ENCODE measurements around the gene SDS.

Gene SDS, protein sequence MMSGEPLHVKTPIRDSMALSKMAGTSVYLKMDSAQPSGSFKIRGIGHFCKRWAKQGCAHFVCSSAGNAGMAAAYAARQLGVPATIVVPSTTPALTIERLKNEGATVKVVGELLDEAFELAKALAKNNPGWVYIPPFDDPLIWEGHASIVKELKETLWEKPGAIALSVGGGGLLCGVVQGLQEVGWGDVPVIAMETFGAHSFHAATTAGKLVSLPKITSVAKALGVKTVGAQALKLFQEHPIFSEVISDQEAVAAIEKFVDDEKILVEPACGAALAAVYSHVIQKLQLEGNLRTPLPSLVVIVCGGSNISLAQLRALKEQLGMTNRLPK

DNA sequence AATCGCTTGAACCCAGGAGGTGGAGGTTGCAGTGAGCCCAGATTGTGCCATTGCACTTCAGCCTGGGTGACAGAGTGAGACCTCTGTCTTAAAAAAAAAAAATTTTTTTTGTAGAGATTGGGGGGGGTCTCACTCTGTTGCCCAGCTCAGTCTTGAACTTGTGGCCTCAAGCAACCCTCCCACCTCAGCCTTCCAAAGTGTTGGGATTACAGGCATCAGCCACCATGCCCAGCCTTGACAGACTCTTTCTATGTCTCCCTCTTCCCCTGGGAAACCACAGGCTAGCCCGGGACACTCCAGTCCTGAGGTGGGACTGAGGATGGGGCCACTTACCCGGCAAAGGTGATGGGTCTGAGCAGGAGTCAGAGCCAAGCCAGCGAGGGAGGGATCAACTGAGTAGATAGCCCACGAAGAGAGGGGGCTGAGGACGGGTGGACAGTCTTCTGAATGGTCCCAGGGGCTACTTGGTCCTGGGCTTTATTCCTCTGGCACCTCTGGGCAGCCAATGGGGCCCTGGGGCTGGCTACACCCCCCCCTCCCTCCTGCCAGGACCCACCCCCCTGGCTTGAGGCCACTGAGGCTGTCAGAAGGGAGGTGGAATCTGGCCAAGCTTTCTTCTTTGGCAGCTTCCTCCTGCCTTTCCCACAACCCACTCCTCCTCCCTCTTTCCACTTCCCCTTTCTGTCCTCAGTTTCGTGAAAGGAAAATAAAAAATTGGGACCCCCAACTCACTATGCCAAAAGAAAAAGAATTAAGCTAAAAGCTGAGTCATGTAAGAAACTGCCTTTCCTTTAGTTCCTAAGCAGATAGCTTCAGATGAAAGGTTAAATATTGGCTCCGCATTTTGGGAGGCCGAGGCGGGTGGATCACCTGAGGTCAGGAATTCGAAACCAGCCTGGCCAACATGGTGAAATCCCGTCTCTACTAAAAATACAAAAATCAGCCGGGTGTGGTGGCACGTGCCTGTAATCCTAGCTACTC, at the start of gene SDS:
Gene SDS, minus strand, starts transcription at position 453 of the 981 bp plus-strand sequence. CDS start 4,179 bp downstream, outside the sequence.
- Histone ChIP-seq H3K27me3 (ENCODE audit: control insufficient read depth in 2 of 2, insufficient read depth in 2 of 2, low read length in 2 of 2) (peaks cover 0 to 2% of the 10 kb centered on the region in 2 donors), H3K4me1 (ENCODE audit: control insufficient read depth in 2 of 2, insufficient read depth in 2 of 2, low read length in 2 of 2) (no peaks in the 10 kb centered on the region), H3K9ac (ENCODE audit: low read depth in 1 of 2, low read length in 2 of 2) (no peak within 1 kb of the TSS), H3K9me3 (ENCODE audit: control insufficient read depth in 2 of 2, low read length in 2 of 2) (no peaks in the 10 kb centered on the region), H3K36me3 (ENCODE audit: control insufficient read depth in 2 of 2, insufficient read depth in 2 of 2, low read length in 2 of 2) (no peaks in the 10 kb centered on the region), H3K4me3 (ENCODE audit: low read length in 2 of 2) (no peak within 1 kb of the TSS), H3K27ac (ENCODE audit: low read depth in 2 of 2, low read length in 2 of 2) (no peak within 1 kb of the TSS)

DNA sequence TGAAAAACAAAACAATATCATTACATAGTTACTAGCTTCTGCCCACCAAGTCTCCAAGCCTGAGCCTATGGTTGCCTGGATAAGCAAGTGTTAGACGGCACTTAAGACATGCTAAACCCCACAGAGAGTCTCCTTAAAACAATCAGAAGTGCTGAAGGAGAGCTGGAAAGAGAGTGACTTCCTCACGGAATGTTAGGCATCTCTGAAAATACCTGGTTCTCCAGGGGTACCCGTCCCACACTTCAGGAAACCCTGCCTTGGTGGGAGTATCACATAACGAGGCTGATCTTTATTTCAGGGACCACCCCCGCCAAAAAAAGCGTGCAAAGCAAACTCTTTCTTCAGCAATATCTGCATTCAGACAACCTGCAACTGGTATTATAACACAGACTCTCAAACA, 49.6 kb upstream of the SDS start:
- Histone ChIP-seq H3K4me3 (ENCODE audit: low read length in 2 of 2) (no peak overlapping the region), H3K27me3 (ENCODE audit: control insufficient read depth in 2 of 2, insufficient read depth in 2 of 2, low read length in 2 of 2) (peaks cover 3 to 4% of the 10 kb centered on the region in 2 donors), H3K9ac (ENCODE audit: low read depth in 1 of 2, low read length in 2 of 2) (no peak overlapping the region), H3K36me3 (ENCODE audit: control insufficient read depth in 2 of 2, insufficient read depth in 2 of 2, low read length in 2 of 2) (no peaks in the 10 kb centered on the region), H3K27ac (ENCODE audit: low read depth in 2 of 2, low read length in 2 of 2) (no peak overlapping the region), H3K9me3 (ENCODE audit: control insufficient read depth in 2 of 2, low read length in 2 of 2) (no peaks in the 10 kb centered on the region), H3K4me1 (ENCODE audit: control insufficient read depth in 2 of 2, insufficient read depth in 2 of 2, low read length in 2 of 2) (no peaks in the 10 kb centered on the region)

DNA sequence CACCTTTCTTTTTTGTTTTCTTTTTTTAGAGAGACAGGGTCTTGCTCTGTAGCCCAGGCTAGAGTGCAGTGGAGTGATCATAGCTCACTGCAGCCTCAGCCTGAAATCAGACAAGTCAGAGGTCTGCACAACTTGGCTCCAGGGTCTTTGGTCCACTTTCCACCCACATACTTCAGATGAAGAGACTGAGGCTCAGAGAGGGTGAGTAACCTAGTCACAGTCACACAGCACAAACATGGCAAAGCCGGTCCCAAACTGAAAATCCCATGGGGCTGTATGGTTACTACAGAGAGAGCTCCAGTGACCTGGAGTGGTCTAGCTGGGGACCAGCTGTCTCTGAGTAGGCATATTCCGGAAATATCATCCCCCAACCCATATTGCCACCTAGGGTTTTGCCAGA, 48.8 kb upstream of the SDS start:
- H3K36me3 ChIP-seq (ENCODE audit: control insufficient read depth in 2 of 2, insufficient read depth in 2 of 2, low read length in 2 of 2), result no peaks in the 10 kb centered on the region
- no peaks in the 10 kb centered on the region for H3K9me3 ChIP-seq (ENCODE audit: control insufficient read depth in 2 of 2, low read length in 2 of 2)
- no peaks in the 10 kb centered on the region for H3K4me1 ChIP-seq (ENCODE audit: control insufficient read depth in 2 of 2, insufficient read depth in 2 of 2, low read length in 2 of 2)
- no peak overlapping the region for H3K9ac ChIP-seq (ENCODE audit: low read depth in 1 of 2, low read length in 2 of 2)
- H3K27me3 ChIP-seq (ENCODE audit: control insufficient read depth in 2 of 2, insufficient read depth in 2 of 2, low read length in 2 of 2), result peaks cover 0 to 8% of the 10 kb centered on the region in 2 donors
- H3K27ac ChIP-seq (ENCODE audit: low read depth in 2 of 2, low read length in 2 of 2), result no peak overlapping the region
- H3K4me3 ChIP-seq (ENCODE audit: low read length in 2 of 2), result no peak overlapping the region

DNA sequence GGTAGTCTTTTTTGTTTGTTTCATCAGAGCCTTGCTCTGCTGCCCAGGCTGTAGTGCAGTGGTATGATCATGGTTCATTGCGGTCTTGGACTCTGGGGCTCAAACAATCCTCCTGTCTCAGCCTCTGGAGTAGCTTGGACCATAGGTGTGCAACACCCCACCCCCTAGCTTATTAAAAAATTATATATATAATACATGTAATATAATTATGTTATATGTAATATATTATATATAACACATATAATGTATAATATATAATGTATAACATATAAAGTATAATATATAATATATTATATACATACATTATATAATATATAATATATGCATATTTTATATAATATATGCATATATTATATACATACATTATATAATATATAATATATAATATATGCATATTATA, 46.2 kb upstream of the SDS start:
- H3K27ac ChIP-seq (ENCODE audit: low read depth in 2 of 2, low read length in 2 of 2), result no peak overlapping the region
- H3K4me1 ChIP-seq (ENCODE audit: control insufficient read depth in 2 of 2, insufficient read depth in 2 of 2, low read length in 2 of 2), result no peaks in the 10 kb centered on the region
- H3K27me3 ChIP-seq (ENCODE audit: control insufficient read depth in 2 of 2, insufficient read depth in 2 of 2, low read length in 2 of 2), result peaks cover 0 to 9% of the 10 kb centered on the region in 2 donors
- H3K9me3 ChIP-seq (ENCODE audit: control insufficient read depth in 2 of 2, low read length in 2 of 2), result no peaks in the 10 kb centered on the region
- H3K9ac ChIP-seq (ENCODE audit: low read depth in 1 of 2, low read length in 2 of 2), result no peak overlapping the region
- H3K4me3 ChIP-seq (ENCODE audit: low read length in 2 of 2), result no peak overlapping the region
- no peaks in the 10 kb centered on the region for H3K36me3 ChIP-seq (ENCODE audit: control insufficient read depth in 2 of 2, insufficient read depth in 2 of 2, low read length in 2 of 2)

DNA sequence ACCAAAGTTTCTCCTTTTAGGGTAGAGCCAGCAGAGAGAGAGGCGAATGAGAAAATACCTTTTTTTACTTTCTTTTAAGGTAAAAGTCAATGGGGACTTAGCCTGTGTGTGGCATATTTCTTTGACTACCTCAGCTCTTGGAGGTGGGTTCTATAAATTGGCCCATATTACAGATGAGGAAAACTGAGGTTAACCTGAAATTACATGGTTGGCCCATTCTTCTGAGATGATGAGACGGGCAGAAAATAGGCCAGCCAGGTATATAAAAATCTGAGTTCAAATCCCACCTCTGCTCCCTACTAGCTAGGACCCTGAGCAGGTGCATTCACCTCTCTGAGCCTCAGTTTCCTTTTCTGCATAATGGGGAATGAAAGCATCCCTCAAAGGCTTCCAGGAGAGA, 45.6 kb upstream of the SDS start:
- Histone ChIP-seq H3K9ac (ENCODE audit: low read depth in 1 of 2, low read length in 2 of 2) (no peak overlapping the region), H3K9me3 (ENCODE audit: control insufficient read depth in 2 of 2, low read length in 2 of 2) (no peaks in the 10 kb centered on the region), H3K4me1 (ENCODE audit: control insufficient read depth in 2 of 2, insufficient read depth in 2 of 2, low read length in 2 of 2) (no peaks in the 10 kb centered on the region), H3K27me3 (ENCODE audit: control insufficient read depth in 2 of 2, insufficient read depth in 2 of 2, low read length in 2 of 2) (peaks cover 2 to 9% of the 10 kb centered on the region in 2 donors), H3K27ac (ENCODE audit: low read depth in 2 of 2, low read length in 2 of 2) (no peak overlapping the region), H3K36me3 (ENCODE audit: control insufficient read depth in 2 of 2, insufficient read depth in 2 of 2, low read length in 2 of 2) (no peaks in the 10 kb centered on the region), H3K4me3 (ENCODE audit: low read length in 2 of 2) (no peak overlapping the region)

DNA sequence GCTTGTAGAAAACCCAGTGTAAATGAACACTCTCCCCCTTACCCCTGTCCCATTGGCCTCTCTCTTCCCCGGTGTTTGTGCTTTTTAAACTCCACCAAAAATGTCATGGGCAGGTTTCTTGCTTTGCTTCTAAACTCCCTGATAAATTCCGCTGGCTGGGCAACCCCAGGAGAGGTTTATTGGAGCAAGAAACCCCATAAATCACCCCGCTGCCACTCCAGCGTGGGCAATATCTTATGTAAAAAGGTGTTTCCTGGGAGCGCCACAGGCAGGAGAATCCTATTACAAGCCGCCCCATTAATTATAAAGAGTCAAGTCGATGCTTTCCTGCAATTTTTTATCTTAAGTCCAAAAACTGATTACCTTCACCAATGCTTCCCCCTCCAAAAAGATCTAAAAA, 45.2 kb upstream of the SDS start:
- H3K27ac ChIP-seq (ENCODE audit: low read depth in 2 of 2, low read length in 2 of 2), result no peak overlapping the region
- H3K9me3 ChIP-seq (ENCODE audit: control insufficient read depth in 2 of 2, low read length in 2 of 2), result no peaks in the 10 kb centered on the region
- no peaks in the 10 kb centered on the region for H3K36me3 ChIP-seq (ENCODE audit: control insufficient read depth in 2 of 2, insufficient read depth in 2 of 2, low read length in 2 of 2)
- no peak overlapping the region for H3K4me3 ChIP-seq (ENCODE audit: low read length in 2 of 2)
- no peak overlapping the region for H3K9ac ChIP-seq (ENCODE audit: low read depth in 1 of 2, low read length in 2 of 2)
- no peaks in the 10 kb centered on the region for H3K4me1 ChIP-seq (ENCODE audit: control insufficient read depth in 2 of 2, insufficient read depth in 2 of 2, low read length in 2 of 2)
- peaks cover 3 to 9% of the 10 kb centered on the region in 2 donors for H3K27me3 ChIP-seq (ENCODE audit: control insufficient read depth in 2 of 2, insufficient read depth in 2 of 2, low read length in 2 of 2)

DNA sequence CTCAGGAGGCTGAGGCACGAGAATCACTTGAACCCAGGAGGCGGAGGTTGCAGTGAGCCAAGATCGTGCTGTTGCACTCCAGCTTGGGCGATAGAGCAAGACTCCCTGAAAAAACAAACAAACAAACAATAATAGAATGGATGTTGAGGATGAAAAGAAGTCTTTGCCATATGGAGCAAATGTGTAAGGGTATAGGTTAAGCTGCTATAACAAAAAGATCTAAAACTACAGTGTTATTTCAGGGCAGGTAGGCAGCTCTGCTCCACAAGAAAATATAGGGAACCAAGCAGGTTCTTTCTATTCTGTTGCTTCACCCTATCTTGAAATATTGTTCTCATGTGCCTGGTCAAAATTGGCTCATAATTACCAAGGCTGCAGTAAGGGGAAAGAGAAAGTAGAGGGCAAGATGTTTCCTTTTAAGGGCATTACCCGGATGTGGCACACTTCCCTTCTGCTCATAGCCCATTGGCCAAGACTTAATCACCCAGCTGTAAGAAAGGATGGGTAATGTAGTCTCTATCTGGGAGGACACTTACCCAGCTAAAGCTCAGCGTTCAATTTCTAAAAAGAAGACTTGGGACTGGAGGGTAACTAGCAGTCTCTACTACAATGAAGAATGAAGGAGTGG, 42.0 kb upstream of the SDS start:
- Histone ChIP-seq H3K27me3 (ENCODE audit: control insufficient read depth in 2 of 2, insufficient read depth in 2 of 2, low read length in 2 of 2) (peaks cover 3 to 9% of the 10 kb centered on the region in 2 donors), H3K36me3 (ENCODE audit: control insufficient read depth in 2 of 2, insufficient read depth in 2 of 2, low read length in 2 of 2) (no peaks in the 10 kb centered on the region), H3K9me3 (ENCODE audit: control insufficient read depth in 2 of 2, low read length in 2 of 2) (no peaks in the 10 kb centered on the region), H3K9ac (ENCODE audit: low read depth in 1 of 2, low read length in 2 of 2) (no peak overlapping the region), H3K4me1 (ENCODE audit: control insufficient read depth in 2 of 2, insufficient read depth in 2 of 2, low read length in 2 of 2) (no peaks in the 10 kb centered on the region), H3K27ac (ENCODE audit: low read depth in 2 of 2, low read length in 2 of 2) (no peak overlapping the region), H3K4me3 (ENCODE audit: low read length in 2 of 2) (no peak overlapping the region)

DNA sequence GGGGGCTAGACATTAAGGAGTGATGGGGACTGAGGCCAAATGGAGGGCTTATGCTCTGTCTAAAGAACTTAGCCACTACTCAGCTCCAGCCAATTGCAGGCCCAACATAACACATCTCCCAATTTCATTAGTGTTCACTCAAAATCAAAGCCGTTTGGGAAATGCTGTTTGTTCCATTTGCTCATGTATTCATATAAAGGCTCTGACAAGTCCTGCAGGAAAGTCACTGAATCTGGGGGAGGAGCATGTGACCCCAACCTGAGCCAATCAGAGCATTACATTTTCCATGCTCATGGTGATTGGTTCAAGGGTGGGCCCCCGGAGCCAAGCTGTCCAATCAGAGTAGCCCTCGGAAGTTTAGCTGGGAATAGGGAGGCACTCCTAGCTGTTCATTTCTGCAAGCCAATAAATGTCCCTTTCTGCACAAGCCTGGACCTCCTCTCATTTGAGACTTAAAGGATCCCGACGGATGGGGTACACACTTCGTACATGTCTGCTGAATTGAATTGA, 39.4 kb upstream of the SDS start:
- H3K27me3 ChIP-seq (ENCODE audit: control insufficient read depth in 2 of 2, insufficient read depth in 2 of 2, low read length in 2 of 2), result peaks cover 3 to 5% of the 10 kb centered on the region in 2 donors

DNA sequence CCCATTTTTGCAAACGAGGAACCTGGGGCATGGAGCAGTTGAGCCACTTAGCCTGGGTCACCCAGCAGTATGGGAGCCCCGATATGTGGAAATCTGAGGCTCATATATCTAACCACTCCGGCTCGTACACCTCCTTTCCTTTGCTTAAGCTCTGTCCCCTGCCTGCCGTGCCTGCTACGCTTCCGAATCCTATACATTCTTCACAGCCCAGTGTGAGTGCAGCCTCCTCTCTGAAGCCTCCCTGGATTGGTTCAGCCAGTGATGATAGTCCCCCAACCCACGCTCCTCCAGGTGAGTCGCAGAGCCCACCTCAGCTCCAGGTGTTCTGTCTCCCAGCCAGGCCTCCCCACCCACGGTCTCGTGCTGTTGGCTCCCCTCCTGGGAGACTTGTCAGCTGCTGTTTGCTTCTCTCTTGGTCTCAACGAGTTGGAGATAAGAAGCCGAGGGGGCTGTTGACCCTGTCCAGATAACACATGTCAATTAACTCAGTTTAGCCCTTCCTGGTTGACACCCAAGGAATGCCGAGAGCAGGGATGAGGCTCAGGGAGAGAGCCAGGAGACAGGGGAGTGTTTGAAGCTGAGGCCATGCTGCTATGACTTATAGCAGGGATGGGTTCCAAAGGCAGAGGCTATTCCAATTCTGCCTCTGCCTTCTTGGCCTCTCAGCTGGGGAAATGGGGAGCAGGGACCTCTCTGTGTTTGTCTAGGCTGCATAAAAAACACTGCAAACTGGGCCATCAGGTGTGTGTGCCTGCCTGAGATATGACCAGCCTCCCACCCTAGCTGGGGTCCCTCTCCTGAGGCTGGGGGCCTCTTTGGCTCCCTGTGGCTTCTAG, 37.5 kb upstream of the SDS start:
- H3K4me3 ChIP-seq (ENCODE audit: low read length in 2 of 2), result no peak overlapping the region
- H3K27ac ChIP-seq (ENCODE audit: low read depth in 2 of 2, low read length in 2 of 2), result no peak overlapping the region
- no peaks in the 10 kb centered on the region for H3K9me3 ChIP-seq (ENCODE audit: control insufficient read depth in 2 of 2, low read length in 2 of 2)
- H3K36me3 ChIP-seq (ENCODE audit: control insufficient read depth in 2 of 2, insufficient read depth in 2 of 2, low read length in 2 of 2), result no peaks in the 10 kb centered on the region
- no peaks in the 10 kb centered on the region for H3K4me1 ChIP-seq (ENCODE audit: control insufficient read depth in 2 of 2, insufficient read depth in 2 of 2, low read length in 2 of 2)
- H3K9ac ChIP-seq (ENCODE audit: low read depth in 1 of 2, low read length in 2 of 2), result no peak overlapping the region
- peaks cover 0 to 3% of the 10 kb centered on the region in 2 donors for H3K27me3 ChIP-seq (ENCODE audit: control insufficient read depth in 2 of 2, insufficient read depth in 2 of 2, low read length in 2 of 2)

More for the DNA sequence above, 39.4 kb upstream of the SDS start:
- Histone ChIP-seq H3K9me3 (ENCODE audit: control insufficient read depth in 2 of 2, low read length in 2 of 2) (no peaks in the 10 kb centered on the region), H3K9ac (ENCODE audit: low read depth in 1 of 2, low read length in 2 of 2) (no peak overlapping the region), H3K4me3 (ENCODE audit: low read length in 2 of 2) (no peak overlapping the region), H3K27ac (ENCODE audit: low read depth in 2 of 2, low read length in 2 of 2) (no peak overlapping the region), H3K4me1 (ENCODE audit: control insufficient read depth in 2 of 2, insufficient read depth in 2 of 2, low read length in 2 of 2) (no peaks in the 10 kb centered on the region), H3K36me3 (ENCODE audit: control insufficient read depth in 2 of 2, insufficient read depth in 2 of 2, low read length in 2 of 2) (no peaks in the 10 kb centered on the region)
